SK-N-SH (cell line): Measurements from ENCODE around the gene TMEM184B. TPM values are rescaled to one million over a fixed set of nuclear protein-coding genes. Genes with fewer than 3 reads are reported as not detected.
A peak's percentile ranks its signal among the peaks of the same experiment; 100 is the strongest.

Experiments
- CTCF ChIA-PET: fragments of 300-600, 350-600 bp; formaldehyde crosslinking; extraction: SDS; loops from one replicate; lab custom pipeline; 2021; lab: Yijun Ruan, JAX
- POLR2A ChIA-PET: fragments of 350-600 bp; sonication (Branson Sonifier 250); formaldehyde crosslinking; extraction: SDS; loops from one replicate; lab custom pipeline; 2020; ENCODE audit warnings: antibody characterized with exemption, inconsistent platforms; lab: Yijun Ruan, JAX
- DNase-seq: peaks from one replicate; pipeline ENCODE4 v3.0.0; 2012
- H2AFZ ChIP-seq: fragments of 200-600 bp; sonication (generic); 2 replicates; pipeline ENCODE4 v1.8.1; 2016; ENCODE audit warnings: antibody characterized with exemption, mild to moderate bottlenecking, low read depth
- H3F3A ChIP-seq: fragments of 200-600 bp; sonication (generic); replicated peaks from 2 replicates; pipeline ENCODE3; 2016; ENCODE audit warnings: antibody characterized with exemption, mild to moderate bottlenecking; ENCODE audit not compliant: insufficient read depth
- H3K27ac ChIP-seq, 2 experiments: fragments of 200-500 bp in 1 of 2; fragments of 200-600 bp in 1 of 2; sonication (Bioruptor generic) in 1 of 2; sonication (generic), shearing (Covaris generic) in 1 of 2; 2 replicates each; pipeline versions ENCODE4 v1.5.1 to v1.6.1; 2014 to 2016; ENCODE audit warnings: low read depth in 2 of 2, inconsistent platforms in 1 of 2, low read length in 1 of 2, mild to moderate bottlenecking in 1 of 2, mixed read lengths in 1 of 2
- H3K27me3 ChIP-seq: fragments of 200-600 bp; sonication (generic), shearing (Covaris generic); 2 replicates; pipeline ENCODE4 v1.6.1; 2016; ENCODE audit warnings: mixed run types; ENCODE audit not compliant: insufficient read depth
- H3K36me3 ChIP-seq, 2 experiments: fragments of 200-500 bp in 1 of 2; fragments of 200-600 bp in 1 of 2; sonication (Bioruptor generic) in 1 of 2; sonication (generic) in 1 of 2; replicated peaks in 1 of 2; 2 replicates each; pipeline versions ENCODE3 to v1.5.1; 2014 to 2016; ENCODE audit warnings: low read length in 1 of 2, mild to moderate bottlenecking in 1 of 2; ENCODE audit not compliant: insufficient read depth in 2 of 2, control insufficient read depth in 1 of 2
- H3K4me1 ChIP-seq, 2 experiments: fragments of 200-500 bp in 1 of 2; fragments of 200-600 bp in 1 of 2; sonication (Bioruptor generic) in 1 of 2; sonication (generic), shearing (Covaris generic) in 1 of 2; 2 replicates each; pipeline versions ENCODE4 v1.5.1 to v1.6.1; 2014 to 2016; ENCODE audit warnings: low read depth in 1 of 2, low read length in 1 of 2, mixed run types in 1 of 2; ENCODE audit not compliant: insufficient read depth in 2 of 2, control insufficient read depth in 1 of 2
- H3K4me2 ChIP-seq: fragments of 200-600 bp; sonication (generic), shearing (Covaris generic); 2 replicates; pipeline ENCODE4 v1.6.1; 2017; ENCODE audit warnings: mixed run types
- H3K4me3 ChIP-seq, 2 experiments: fragments of 200-500 bp in 1 of 2; fragments of 200-600 bp in 1 of 2; sonication (Bioruptor generic) in 1 of 2; sonication (generic), shearing (Covaris generic) in 1 of 2; 2 replicates each; pipeline versions ENCODE4 v1.5.1 to v1.8.1; 2014 to 2016; ENCODE audit warnings: low read depth in 2 of 2, inconsistent platforms in 1 of 2, low read length in 1 of 2, mild to moderate bottlenecking in 1 of 2, mixed read lengths in 1 of 2, moderate library complexity in 1 of 2
- H3K79me2 ChIP-seq: fragments of 200-600 bp; sonication (generic); 2 replicates; pipeline ENCODE4 v1.8.1; 2017; ENCODE audit warnings: mild to moderate bottlenecking; ENCODE audit not compliant: insufficient read depth
- H3K9ac ChIP-seq: fragments of 200-600 bp; sonication (generic); 2 replicates; pipeline ENCODE4 v1.6.1; 2017; ENCODE audit warnings: mixed run types
- H3K9me2 ChIP-seq: fragments of 200-600 bp; sonication (generic); 2 replicates; pipeline ENCODE4 v1.6.1; 2017; ENCODE audit warnings: mixed run types
- H3K9me3 ChIP-seq: fragments of 200-600 bp; sonication (generic); 2 replicates; pipeline ENCODE4 v1.6.1; 2017; ENCODE audit warnings: mixed run types, mild to moderate bottlenecking, moderate library complexity
- H4K20me1 ChIP-seq: fragments of 200-600 bp; sonication (generic); 2 replicates; pipeline ENCODE4 v1.6.1; 2017; ENCODE audit warnings: mild to moderate bottlenecking, mixed run types; ENCODE audit not compliant: insufficient read depth
- CHD2 ChIP-seq: fragments of 150-350 bp; IDR thresholded peaks from 2 replicates; pipeline ENCODE4 v1.6.1; 2018; ENCODE audit warnings: low read length; ENCODE audit not compliant: partially characterized antibody
- EP300 ChIP-seq, 2 experiments: IDR thresholded peaks; 2 replicates each; pipeline versions ENCODE4 v1.4.0 to v1.6.1; 2012; ENCODE audit warnings: borderline replicate concordance in 1 of 2, low read depth in 1 of 2, low read length in 1 of 2
- EZH2phosphoT487 ChIP-seq: fragments of 200-600 bp; sonication (generic); IDR thresholded peaks from 2 replicates; pipeline ENCODE4 v1.6.1; 2017; ENCODE audit warnings: low read depth, mixed run types, mild to moderate bottlenecking, antibody characterized with exemption, moderate library complexity, borderline replicate concordance
- FOSL2 ChIP-seq: IDR thresholded peaks from 2 replicates; pipeline ENCODE4 v1.4.0; 2012; ENCODE audit warnings: low read depth, mild to moderate bottlenecking, moderate library complexity, borderline replicate concordance
- FOXM1 ChIP-seq: IDR thresholded peaks from 2 replicates; pipeline ENCODE4 v1.4.0; 2012; ENCODE audit warnings: low read depth, mild to moderate bottlenecking
- MAX ChIP-seq: IDR thresholded peaks from 2 replicates; pipeline ENCODE4 v1.4.0; 2012; ENCODE audit warnings: low read depth
- MEF2A ChIP-seq: IDR thresholded peaks from 2 replicates; pipeline ENCODE4 v1.4.0; 2012; ENCODE audit warnings: low read depth, borderline replicate concordance
- MXI1 ChIP-seq: IDR thresholded peaks from 2 replicates; pipeline ENCODE4 v1.6.1; 2012; ENCODE audit warnings: mild to moderate bottlenecking, low read depth, low read length, improper control_type of control experiment
- NFIC ChIP-seq: IDR thresholded peaks from 2 replicates; pipeline ENCODE4 v1.4.0; 2012; ENCODE audit warnings: borderline replicate concordance
- NRF1 ChIP-seq: IDR thresholded peaks from 2 replicates; pipeline ENCODE4 v1.6.1; 2012; ENCODE audit warnings: low read depth, mild to moderate bottlenecking, low read length
- RFX5 ChIP-seq: IDR thresholded peaks from 2 replicates; pipeline ENCODE4 v1.6.1; 2012; ENCODE audit warnings: mild to moderate bottlenecking, improper control_type of control experiment, low read length
- RXRA ChIP-seq: IDR thresholded peaks from 2 replicates; pipeline ENCODE4 v1.4.0; 2012; ENCODE audit warnings: low read depth, mild to moderate bottlenecking, borderline replicate concordance
- SIN3A ChIP-seq: IDR thresholded peaks from 2 replicates; pipeline ENCODE4 v1.6.1; 2012; ENCODE audit warnings: low read depth, mild to moderate bottlenecking, low read length, moderate library complexity, borderline replicate concordance
- TAF1 ChIP-seq: IDR thresholded peaks from 2 replicates; pipeline ENCODE4 v1.6.1; 2012; ENCODE audit warnings: low read depth, mild to moderate bottlenecking, low read length, moderate library complexity, borderline replicate concordance
- TCF12 ChIP-seq: IDR thresholded peaks from 2 replicates; pipeline ENCODE4 v1.4.0; 2012
- TEAD4 ChIP-seq: IDR thresholded peaks from 2 replicates; pipeline ENCODE4 v1.4.0; 2012; ENCODE audit warnings: mild to moderate bottlenecking, borderline replicate concordance; ENCODE audit not compliant: insufficient read depth
- USF1 ChIP-seq: IDR thresholded peaks from 2 replicates; pipeline ENCODE4 v1.4.0; 2012; ENCODE audit warnings: low read depth, borderline replicate concordance
- YY1 ChIP-seq: IDR thresholded peaks from 2 replicates; pipeline ENCODE4 v1.4.0; 2012; ENCODE audit warnings: low read depth, mild to moderate bottlenecking
- WGBS: methylation state at CpG from one replicate; pipeline ENCODE4 v1.1.6; 2017; ENCODE audit warnings: low lambda C conversion rate; 5-methylcytosine and 5-hydroxymethylcytosine counted together
- polyA plus RNA-seq, 3 experiments: library from polyadenylated mRNA; depleted of rRNA; stranded (reverse); fragments of >200 nt; gene quantifications; 2 replicates each; pipeline ENCODE4 v1.2.3, GENCODE V29; 2012
- TF ChIP-seq, protein P1 (sequence below): IDR thresholded peaks from 2 replicates; pipeline ENCODE4; 2012

TMEM184B gene
- polyA plus RNA-seq, 1 of the 3 experiments (the other 2 are of a cell fraction) = 25.3 TPM

- CTCF ChIA-PET = no interaction called here
- Histone ChIP-seq H3K27ac (no peak overlapping the region), H3K4me3 (no peak overlapping the region), H3F3A (no peaks in the 10 kb centered on the region), H3K4me1 (peaks cover 0 to 11% of the 10 kb centered on the region in 2 experiments; a peak in 1 of 4 replicates), H3K79me2 (peaks cover 65% of the 10 kb centered on the region), H4K20me1 (peaks cover 21% of the 10 kb centered on the region), H3K9me3 (no peaks in the 10 kb centered on the region), H3K9ac (no peak overlapping the region), H3K27me3 (no peaks in the 10 kb centered on the region), H3K9me2 (no peaks in the 10 kb centered on the region), H3K4me2 (no peak overlapping the region), H2AFZ (no peak overlapping the region), H3K36me3 (no peaks in the 10 kb centered on the region)
- TF ChIP-seq, protein P1, sequence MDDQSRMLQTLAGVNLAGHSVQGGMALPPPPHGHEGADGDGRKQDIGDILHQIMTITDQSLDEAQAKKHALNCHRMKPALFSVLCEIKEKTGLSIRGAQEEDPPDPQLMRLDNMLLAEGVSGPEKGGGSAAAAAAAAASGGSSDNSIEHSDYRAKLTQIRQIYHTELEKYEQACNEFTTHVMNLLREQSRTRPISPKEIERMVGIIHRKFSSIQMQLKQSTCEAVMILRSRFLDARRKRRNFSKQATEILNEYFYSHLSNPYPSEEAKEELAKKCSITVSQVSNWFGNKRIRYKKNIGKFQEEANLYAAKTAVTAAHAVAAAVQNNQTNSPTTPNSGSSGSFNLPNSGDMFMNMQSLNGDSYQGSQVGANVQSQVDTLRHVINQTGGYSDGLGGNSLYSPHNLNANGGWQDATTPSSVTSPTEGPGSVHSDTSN = 0 out of 2 replicates have a peak, but pooled peaks have one; percentile 7
- TF ChIP-seq EP300 (IDR thresholded peaks at IDR 0.05; ENCODE audit: borderline replicate concordance in 1 of 2, low read depth in 1 of 2, low read length in 1 of 2) = no peak
- TF ChIP-seq TCF12 = no peak
- no peak for TF ChIP-seq CHD2
- POLR2A ChIA-PET = no interaction called here
- WGBS = 53% methylated on average over 2 of the region's 15 CpGs
- DNase-seq = no peak
These were observed 67.3 kb downstream of the TMEM184B start for GRCh38 chr22:38205261-38206128.

DNA sequence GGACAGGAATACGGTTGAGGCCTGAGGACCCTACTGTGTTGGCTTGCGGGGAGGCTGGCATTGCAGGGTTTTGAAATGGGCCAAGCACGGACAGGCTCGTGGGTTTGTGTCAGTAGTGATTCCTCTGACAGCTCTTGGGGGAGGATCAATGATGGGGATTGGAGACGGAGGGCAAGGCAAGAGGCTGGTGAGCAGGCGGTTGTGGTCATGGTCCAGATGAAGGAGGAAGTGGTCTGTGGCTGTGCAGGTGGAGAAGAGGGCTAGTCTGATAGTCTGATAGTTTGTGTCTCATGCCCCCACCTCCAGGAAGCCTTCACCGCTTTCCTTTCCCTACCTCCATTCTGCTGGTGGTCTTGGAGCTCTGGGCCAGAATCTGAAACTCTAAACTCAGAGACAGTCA, 68.0 kb downstream of the TMEM184B start:
- Histone ChIP-seq H3K9ac (no peak overlapping the region), H3K9me2 (no peaks in the 10 kb centered on the region), H3K9me3 (no peaks in the 10 kb centered on the region), H3K4me2 (no peak overlapping the region), H2AFZ (no peak overlapping the region), H3K27me3 (no peaks in the 10 kb centered on the region), H3K79me2 (peaks cover 58% of the 10 kb centered on the region), H3K27ac (no peak overlapping the region), H3F3A (no peaks in the 10 kb centered on the region), H4K20me1 (peaks cover 21% of the 10 kb centered on the region), H3K4me3 (no peak overlapping the region), H3K36me3 (no peaks in the 10 kb centered on the region), H3K4me1 (peaks cover 0 to 11% of the 10 kb centered on the region in 2 experiments; a peak in 1 of 4 replicates)
- CTCF ChIA-PET = interaction anchor here (1.0 kb wide), 1 partner anchor 90 kb away, joined by 3 read pairs; no protein-coding TSS in a partner anchor
- POLR2A ChIA-PET = no interaction called here
- 94% methylated on average over 3 of the region's 7 CpGs for WGBS
- no peak for DNase-seq
- TF ChIP-seq CHD2 = no peak
- no peak for TF ChIP-seq USF1
- no peak for TF ChIP-seq TCF12
- TF ChIP-seq FOXM1 = no peak
- TF ChIP-seq YY1 = no peak
- no peak for TF ChIP-seq RFX5
- no peak for TF ChIP-seq MXI1
- no peak for TF ChIP-seq NFIC
- TF ChIP-seq EZH2phosphoT487 = no peak
- no peak for TF ChIP-seq RXRA
- no peak for TF ChIP-seq MEF2A
- no peak for TF ChIP-seq TEAD4
- TF ChIP-seq NRF1 = no peak
- TF ChIP-seq SIN3A = no peak
- TF ChIP-seq TAF1 = no peak
- TF ChIP-seq MAX = no peak
- no peak for TF ChIP-seq FOSL2
